Activated B cell treated with CpG ODN at 0.5 μM for 24 hours (primary cell): ENCODE results near the gene DDX11. TPM values are rescaled to one million over a fixed set of nuclear protein-coding genes. Genes with fewer than 3 reads are reported as not detected.

Experiments
- ATAC-seq: fragments of 200-7000 bp; cut with Tn5 transposase; one replicate; pipeline ENCODE4 v1.10.0; 2021; ENCODE audit warnings: low read depth, mild to moderate bottlenecking, moderate library complexity
- CTCF ChIA-PET: fragments of 350-600 bp; sonication (Branson Sonifier 250); formaldehyde crosslinking; loops from one replicate; lab custom pipeline; 2021; ENCODE audit warnings: antibody characterized with exemption; lab: Charles Lee
- POLR2A ChIA-PET: fragments of 350-600 bp; sonication (Branson Sonifier 250); formaldehyde crosslinking; loops from one replicate; lab custom pipeline; 2021; ENCODE audit warnings: antibody characterized with exemption; lab: Charles Lee
- DNase-seq: peaks from one replicate; pipeline ENCODE4 v3.0.0; 2022
- H3K27ac Mint-ChIP-seq: one replicate; pipeline ENCODE4 v1.8.0; 2020; ENCODE audit warnings: mixed read lengths
- H3K27me3 Mint-ChIP-seq: one replicate; pipeline ENCODE4 v1.8.0; 2021; ENCODE audit warnings: mixed read lengths
- H3K36me3 Mint-ChIP-seq: one replicate; pipeline ENCODE4 v1.8.0; 2021; ENCODE audit warnings: low read depth, mixed read lengths
- H3K4me1 Mint-ChIP-seq: one replicate; pipeline ENCODE4 v1.8.0; 2021; ENCODE audit warnings: mixed read lengths
- H3K4me3 Mint-ChIP-seq: one replicate; pipeline ENCODE4 v1.8.0; 2020; ENCODE audit warnings: mild to moderate bottlenecking, mixed read lengths
- H3K9me3 Mint-ChIP-seq: one replicate; pipeline ENCODE4 v1.8.0; 2020; ENCODE audit warnings: mixed read lengths
- CTCF ChIP-seq: fragments of 200-600 bp; IDR thresholded peaks from one replicate; pipeline ENCODE4 v1.8.0; 2022; ENCODE audit warnings: antibody characterized with exemption, mild to moderate bottlenecking
- intact Hi-C: fragments of 100-400 bp; cut with micrococcal nuclease; formaldehyde crosslinking; loops from one replicate; pipeline ENCODE4 v1.15.1; 2024
- total RNA-seq: library from RNA; stranded (reverse); gene quantifications from 2 replicates; pipeline ENCODE4 v1.2.3, GENCODE V29; 2022

DDX11 gene
- total RNA-seq, 1 donor from 2014 or later: 62.2 TPM

GRCh38 chr12:31117203-31118011, 43.7 kb downstream of the DDX11 start:
- no peaks in the 10 kb centered on the region for H3K27me3 Mint-ChIP-seq
- CTCF ChIA-PET: interaction anchor here (1.6 kb wide), 1 partner anchor 154 kb away, joined by 5 read pairs; no protein-coding TSS in a partner anchor
- H3K4me1 Mint-ChIP-seq: peaks cover 9% of the 10 kb centered on the region
- no peak for TF ChIP-seq CTCF
- POLR2A ChIA-PET: no interaction called here
- H3K27ac Mint-ChIP-seq: no peak overlapping the region
- H3K4me3 Mint-ChIP-seq: peak overlapping the region; percentile 79
- H3K9me3 Mint-ChIP-seq: no peaks in the 10 kb centered on the region
- intact Hi-C loops: loop anchor here (1.0 to 10.0 kb wide), 4 partner anchors 121 to 1557 kb away; partner anchors contain the start of gene DNM1L
- H3K36me3 Mint-ChIP-seq: no peaks in the 10 kb centered on the region
- ATAC-seq (peak; percentile 73), DNase-seq (peak; percentile 55)

- ChIA-PET CTCF (no interaction called here), POLR2A (no interaction called here)
- intact Hi-C loops: loop anchor here (10.0 kb wide), 2 partner anchors 246 to 1556 kb away; partner anchors contain the start of gene DNM1L
- peaks cover 9% of the 10 kb centered on the region for H3K4me1 Mint-ChIP-seq
- H3K27me3 Mint-ChIP-seq: no peaks in the 10 kb centered on the region
- H3K36me3 Mint-ChIP-seq: no peaks in the 10 kb centered on the region
- ATAC-seq (peak; percentile 76), DNase-seq (peak; percentile 29)
- peak overlapping the region; percentile 77 for H3K4me3 Mint-ChIP-seq
- H3K9me3 Mint-ChIP-seq: no peaks in the 10 kb centered on the region
- TF ChIP-seq CTCF: no peak
- H3K27ac Mint-ChIP-seq: no peak overlapping the region
Observed at GRCh38 chr12:31118347-31119191, 44.9 kb downstream of the DDX11 start.

GRCh38 chr12:31119192-31119802, 45.6 kb downstream of the DDX11 start:
- Mint-ChIP-seq H3K9me3 (no peaks in the 10 kb centered on the region), H3K27ac (no peak overlapping the region), H3K27me3 (no peaks in the 10 kb centered on the region), H3K4me1 (peaks cover 9% of the 10 kb centered on the region), H3K4me3 (peak overlapping the region; percentile 77), H3K36me3 (no peaks in the 10 kb centered on the region)
- ATAC-seq: peak; percentile 40
- intact Hi-C loops: loop anchor here (10.0 kb wide), 2 partner anchors 246 to 1556 kb away; partner anchors contain the start of gene DNM1L
- POLR2A ChIA-PET: no interaction called here
- no peak for DNase-seq
- TF ChIP-seq CTCF: no peak
- CTCF ChIA-PET: no interaction called here

GRCh38 chr12:31119803-31120211, 46.1 kb downstream of the DDX11 start:
- TF ChIP-seq CTCF: no peak
- H3K4me3 Mint-ChIP-seq: no peak overlapping the region
- ATAC-seq (no peak), DNase-seq (no peak)
- no peaks in the 10 kb centered on the region for H3K36me3 Mint-ChIP-seq
- peaks cover 9% of the 10 kb centered on the region for H3K4me1 Mint-ChIP-seq
- no peaks in the 10 kb centered on the region for H3K27me3 Mint-ChIP-seq
- intact Hi-C loops: loop anchor here (10.0 kb wide), 2 partner anchors 245 to 1555 kb away; partner anchors contain the start of gene DNM1L
- CTCF ChIA-PET: no interaction called here
- no peak overlapping the region for H3K27ac Mint-ChIP-seq
- no peaks in the 10 kb centered on the region for H3K9me3 Mint-ChIP-seq
- POLR2A ChIA-PET: no interaction called here
